GM18520 (cell line): ENCODE measurements around the gene CRP.
"Not testable (repeated sequence)": the region's sequence is repeated elsewhere in the genome, so short reads cannot be mapped to it uniquely, and the experiment has no call there.

Source experiments
- ATAC-seq: cut with Tn5 transposase; IDR thresholded peaks from one replicate; pipeline ENCODE4 v1.9.1; 2021; ENCODE audit not compliant: unreplicated experiment

The CRP gene

GRCh38 chr1:159700312-159700711 lies 14.1 kb downstream of the CRP start:
- no peak for ATAC-seq

GRCh38 chr1:159699653-159700052 lies 14.7 kb downstream of the CRP start:
- no peak for ATAC-seq

- ATAC-seq, result no peak
These were observed 15.1 kb downstream of the CRP start for GRCh38 chr1:159699246-159699645.

- ATAC-seq, result no peak
These were observed 26.9 kb downstream of the CRP start for GRCh38 chr1:159687511-159687910.

GRCh38 chr1:159686599-159687299 lies 27.6 kb downstream of the CRP start:
- ATAC-seq, result no peak

- no peak for ATAC-seq
These were observed 35.5 kb downstream of the CRP start for GRCh38 chr1:159678939-159679338.

GRCh38 chr1:159675046-159675445 lies 39.3 kb downstream of the CRP start:
- no peak for ATAC-seq

- not testable (repeated sequence) for ATAC-seq
These were observed 42.0 kb downstream of the CRP start for GRCh38 chr1:159672390-159672789.

GRCh38 chr1:159669338-159669737 lies 45.1 kb downstream of the CRP start:
- no peak for ATAC-seq

- ATAC-seq, result no peak
These were observed 45.6 kb downstream of the CRP start for GRCh38 chr1:159668739-159669138.

GRCh38 chr1:159664247-159664646 lies 50.1 kb downstream of the CRP start:
- ATAC-seq, result no peak

GRCh38 chr1:159663552-159663951 lies 50.8 kb downstream of the CRP start:
- no peak for ATAC-seq
